GM18517 (cell line): Measurements from ENCODE around the gene TBC1D22A.
"Not testable (repeated sequence)": the region's sequence is repeated elsewhere in the genome, so short reads cannot be mapped to it uniquely, and the experiment has no call there.

Experiments
- ATAC-seq: cut with Tn5 transposase; IDR thresholded peaks from one replicate; pipeline ENCODE4 v1.9.1; 2021; ENCODE audit warnings: mild to moderate bottlenecking, moderate library complexity; ENCODE audit not compliant: unreplicated experiment

TBC1D22A gene

DNA sequence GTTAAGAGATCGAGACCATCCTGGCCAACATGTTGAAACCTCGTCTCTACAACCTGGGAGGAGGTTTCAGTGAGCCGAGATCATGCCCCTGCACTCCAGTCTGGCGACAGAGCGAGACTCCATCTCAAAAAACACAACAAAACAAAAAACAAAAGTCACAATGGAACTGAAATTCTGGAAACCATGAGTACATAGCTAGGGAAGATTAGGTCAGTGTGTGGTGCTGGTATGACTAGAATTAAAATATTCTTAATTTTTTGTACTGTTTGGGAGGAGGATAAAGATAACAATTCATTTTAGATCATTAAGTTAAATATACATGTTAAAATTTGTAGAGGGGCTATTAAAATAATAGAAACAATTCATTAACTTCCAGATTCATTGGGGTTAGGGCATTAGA, 344.4 kb downstream of the TBC1D22A start:
- ATAC-seq, result no peak

DNA sequence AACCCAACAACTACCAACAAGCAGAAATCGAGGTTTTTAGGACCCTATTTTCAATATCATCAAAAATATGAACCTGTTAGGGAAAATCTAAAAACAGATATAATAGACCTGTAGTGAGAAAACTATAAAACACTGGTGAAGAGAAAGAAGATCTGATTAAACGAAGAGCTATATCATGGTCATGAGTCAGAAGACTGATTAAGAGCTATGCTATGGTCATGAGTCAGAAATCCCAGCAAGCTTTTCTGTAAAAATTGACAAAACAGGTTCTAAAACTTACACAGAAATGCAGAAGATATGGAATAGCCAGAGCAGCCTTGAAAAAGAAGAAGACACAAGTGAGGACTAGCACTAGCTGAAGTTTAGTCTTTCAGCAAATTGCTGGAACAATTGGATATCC, 345.0 kb downstream of the TBC1D22A start:
- ATAC-seq, result no peak

DNA sequence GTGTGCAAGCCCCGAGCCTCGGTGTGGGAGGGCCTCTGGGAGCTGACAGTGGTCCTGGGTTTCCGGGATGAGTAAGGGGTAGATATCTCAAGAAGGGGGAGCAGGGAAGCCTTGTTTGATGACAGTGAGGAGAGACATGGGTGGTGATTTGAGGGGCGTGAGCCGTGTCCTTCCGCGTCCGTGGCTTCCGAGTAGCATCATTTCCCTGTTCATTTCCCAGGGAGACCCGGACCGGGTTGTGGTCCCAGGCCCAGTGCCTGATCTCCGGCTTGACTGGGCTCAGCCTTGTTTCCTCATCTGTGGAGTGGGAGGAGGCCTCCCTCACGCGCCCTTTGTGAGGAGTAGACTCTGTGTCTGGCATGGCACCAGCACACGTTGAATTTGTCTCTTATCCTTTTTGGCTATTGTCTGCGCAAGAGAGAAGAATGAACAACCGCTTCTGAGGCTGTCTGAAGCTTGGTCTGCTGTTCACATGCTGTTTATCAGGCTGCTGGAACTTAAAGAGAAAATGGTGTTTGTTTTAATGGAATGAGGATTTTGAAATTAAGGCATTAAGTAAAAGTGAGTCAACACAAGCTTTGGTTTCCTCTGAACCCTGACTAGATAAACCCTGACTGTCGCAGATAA, 348.5 kb downstream of the TBC1D22A start:
- no peak for ATAC-seq

DNA sequence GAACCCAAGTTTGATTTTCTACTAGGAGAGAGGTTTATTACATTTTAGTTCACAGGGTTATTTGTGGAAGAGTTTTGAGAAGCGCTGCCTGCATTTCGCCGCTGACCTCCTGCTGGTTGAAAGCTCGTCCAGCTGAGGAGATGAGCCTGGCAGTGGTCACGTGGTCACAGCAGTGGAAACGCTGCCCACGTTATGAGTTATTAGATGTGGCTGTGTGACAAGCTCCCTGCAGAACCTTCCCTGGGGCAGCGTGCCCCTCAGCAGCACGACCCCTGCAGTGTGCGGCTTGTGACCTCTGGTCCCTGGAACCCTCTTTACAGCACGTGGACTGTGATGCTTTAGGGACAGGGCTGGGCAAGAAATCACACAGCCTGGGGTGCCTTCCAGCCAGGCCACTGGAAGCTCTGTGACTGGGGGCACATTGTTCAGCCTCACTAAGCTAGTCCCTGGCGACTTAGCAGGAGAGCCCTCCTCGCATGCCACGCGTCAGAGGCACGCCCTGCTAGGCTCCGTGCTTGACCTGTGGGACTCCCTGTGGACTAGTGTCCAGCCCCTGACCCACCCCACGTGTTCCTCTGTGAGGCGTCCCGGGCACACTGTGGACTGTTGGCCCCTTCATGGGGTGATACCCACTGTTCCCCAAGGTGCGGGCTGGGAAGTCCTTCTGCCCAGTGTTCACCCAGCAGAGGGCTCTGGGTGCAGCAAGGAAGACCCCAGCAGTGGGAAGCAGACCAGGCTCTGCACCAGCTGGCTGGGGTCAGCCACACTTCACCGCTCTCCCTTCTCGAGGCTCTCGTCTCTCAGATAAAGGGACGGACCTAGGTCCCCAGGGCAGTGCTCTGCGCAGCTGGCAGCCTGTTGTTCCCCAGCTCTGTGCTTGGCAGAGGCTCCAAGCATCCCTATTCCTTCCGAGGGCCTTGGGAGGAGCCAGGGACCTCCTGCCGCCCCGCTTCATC, 349.5 kb downstream of the TBC1D22A start:
- no peak for ATAC-seq

DNA sequence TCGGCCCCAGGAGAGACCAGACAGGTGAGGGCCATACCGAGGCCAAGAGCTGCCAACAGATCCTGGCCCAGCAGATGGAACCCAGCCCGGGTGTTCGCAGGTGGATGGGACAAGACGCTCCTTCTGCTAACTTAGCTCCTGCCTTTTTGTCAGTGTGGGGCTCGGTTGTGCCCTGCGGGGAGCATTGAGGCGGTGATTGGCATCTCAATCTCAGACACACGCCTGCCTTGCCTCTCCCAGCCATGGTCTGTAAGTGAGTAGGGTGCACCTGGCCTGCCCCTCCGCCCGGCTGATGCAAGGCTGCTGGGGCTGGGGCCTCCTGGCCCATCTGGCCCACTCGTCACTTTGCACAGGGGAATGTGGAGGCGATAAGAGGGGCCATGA, 350.1 kb downstream of the TBC1D22A start:
- no peak for ATAC-seq

DNA sequence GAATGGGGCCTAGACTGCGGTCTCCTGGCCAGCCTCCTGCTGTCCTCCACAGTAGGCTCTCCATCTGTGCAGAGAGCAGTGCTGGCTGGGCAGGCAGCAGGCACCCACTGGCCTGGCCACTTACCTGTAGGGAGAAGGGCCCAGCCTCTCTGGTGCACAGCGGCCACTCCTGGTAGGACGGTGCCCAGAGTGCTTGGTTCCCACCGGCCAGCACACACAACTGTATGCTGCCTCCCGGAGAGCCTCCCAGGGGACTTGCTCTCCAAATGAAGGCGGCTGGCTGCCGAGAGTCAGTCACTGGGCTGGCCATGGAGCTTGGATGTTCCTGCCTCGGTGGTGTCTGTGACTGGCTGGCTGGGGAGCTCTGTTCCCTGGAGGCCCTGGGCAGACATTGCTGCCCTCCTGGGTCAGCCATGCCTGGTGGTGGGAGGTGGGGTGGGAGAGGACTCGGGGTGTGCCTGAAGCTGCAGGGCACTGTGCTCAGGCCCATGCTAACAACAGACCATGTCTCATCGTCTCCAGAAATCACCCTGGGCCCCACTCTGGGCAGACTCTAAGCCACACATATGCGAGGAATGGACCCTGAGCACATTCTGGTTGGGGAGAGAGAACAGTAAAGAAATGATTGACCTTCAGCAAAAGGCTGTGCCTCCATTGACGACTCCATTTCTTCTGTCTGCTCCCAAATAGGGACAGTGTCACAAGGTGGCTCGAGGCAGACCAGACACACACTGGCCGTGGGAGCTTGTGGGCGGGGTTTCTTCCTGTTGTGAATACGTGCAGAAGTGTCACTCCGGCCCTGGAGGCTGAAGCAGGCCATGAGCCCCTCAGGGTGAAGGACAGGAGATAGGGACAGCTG, 350.8 kb downstream of the TBC1D22A start:
- ATAC-seq, result no peak

DNA sequence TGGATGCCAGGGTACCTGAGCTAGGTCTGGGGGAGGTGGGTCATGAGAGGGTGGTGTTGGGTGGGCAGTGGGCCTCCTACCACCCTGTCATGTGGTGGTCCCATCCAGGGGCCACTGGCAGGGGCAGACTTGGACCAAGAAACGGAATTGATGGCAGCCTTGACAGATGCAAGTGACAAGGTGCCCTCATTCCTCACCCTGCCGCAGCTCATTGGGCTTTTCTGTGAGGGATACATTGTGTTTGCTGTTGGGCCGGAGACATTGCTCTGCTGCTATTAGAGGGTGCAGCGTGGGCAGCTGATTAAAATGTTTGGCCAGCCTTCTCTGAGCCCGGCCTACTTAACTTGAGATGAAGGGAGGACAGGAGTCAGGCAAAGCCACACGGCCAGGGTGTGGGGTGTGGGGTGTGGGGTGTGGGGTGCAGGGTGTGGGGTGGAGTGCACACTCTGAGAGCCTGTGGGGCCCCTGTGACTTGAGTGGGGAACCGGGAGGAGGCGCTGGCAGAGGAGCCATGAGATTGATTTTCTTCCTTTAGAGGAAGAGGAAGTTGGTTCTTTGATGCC, 351.5 kb downstream of the TBC1D22A start:
- no peak for ATAC-seq

DNA sequence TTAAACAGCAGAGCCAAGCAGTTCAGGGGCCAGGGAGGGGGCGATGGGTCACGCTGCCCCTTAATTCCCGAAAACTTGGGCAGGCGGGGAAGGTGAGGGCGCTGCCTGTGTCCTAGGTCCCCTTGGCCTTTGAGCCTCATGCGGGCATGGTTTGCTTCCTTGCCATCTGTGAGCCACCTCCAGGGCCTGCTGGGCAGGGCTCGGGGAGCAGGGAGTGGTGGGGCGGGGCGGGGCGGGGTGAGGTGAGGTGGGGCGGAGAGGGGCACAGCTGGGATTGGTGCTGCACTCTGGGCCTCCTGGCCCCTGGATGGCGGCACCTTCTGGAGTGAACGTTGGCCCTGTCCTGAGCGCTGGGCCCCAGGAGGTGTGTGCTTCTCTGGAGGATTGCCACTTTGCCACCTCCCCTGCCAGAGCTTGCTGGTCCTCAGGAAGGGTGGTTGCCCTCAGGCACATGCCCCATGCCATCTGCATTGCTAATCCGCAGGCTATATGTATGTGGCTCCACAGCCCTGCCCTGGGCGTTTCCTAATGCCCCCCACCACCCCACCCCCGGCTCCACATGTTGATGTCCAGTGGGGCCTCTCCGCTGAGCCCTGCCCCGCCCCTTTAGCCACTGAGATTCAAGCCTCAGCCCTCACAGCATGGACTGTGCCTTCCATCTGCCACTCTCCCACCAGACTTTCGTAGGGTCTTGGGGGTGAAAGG, 352.5 kb downstream of the TBC1D22A start:
- no peak for ATAC-seq

DNA sequence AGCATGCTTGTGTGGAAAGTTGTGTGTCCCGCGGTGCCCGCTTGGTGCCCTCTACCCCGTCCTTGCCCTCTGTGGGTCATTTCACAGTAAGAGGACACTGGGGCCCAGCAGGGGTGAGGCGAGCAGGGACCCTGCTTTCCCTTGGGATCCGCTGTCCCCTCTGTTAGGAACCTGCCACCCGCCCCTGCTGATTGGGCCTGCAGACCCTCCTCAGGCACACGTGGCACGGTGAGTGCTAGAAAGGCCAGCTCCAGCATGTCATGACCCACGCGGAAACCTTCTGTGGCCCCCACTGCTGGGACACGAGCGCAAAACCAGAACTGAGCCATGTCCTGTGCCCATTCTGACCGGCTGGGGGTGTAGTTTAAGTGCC, 353.1 kb downstream of the TBC1D22A start:
- no peak for ATAC-seq

DNA sequence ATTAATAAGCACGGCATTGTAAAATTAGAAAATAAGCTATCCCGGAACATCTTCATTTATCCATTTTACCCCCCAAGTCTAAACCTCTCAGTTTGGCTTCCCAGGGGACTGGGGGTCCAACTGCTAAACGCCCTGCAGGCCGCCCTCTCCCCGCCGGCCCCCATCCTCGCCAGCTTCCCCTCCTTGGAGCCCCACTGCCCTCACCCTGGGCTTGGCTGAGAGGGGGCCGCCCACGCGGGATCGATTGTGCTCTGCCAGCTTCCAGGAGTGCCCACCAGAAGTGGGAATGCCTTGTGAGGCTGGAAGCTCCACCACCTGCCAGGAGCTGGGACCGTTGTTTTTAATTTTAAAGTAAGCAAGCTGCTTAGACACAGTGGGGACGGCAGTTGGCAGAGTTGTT, 353.5 kb downstream of the TBC1D22A start:
- no peak for ATAC-seq

DNA sequence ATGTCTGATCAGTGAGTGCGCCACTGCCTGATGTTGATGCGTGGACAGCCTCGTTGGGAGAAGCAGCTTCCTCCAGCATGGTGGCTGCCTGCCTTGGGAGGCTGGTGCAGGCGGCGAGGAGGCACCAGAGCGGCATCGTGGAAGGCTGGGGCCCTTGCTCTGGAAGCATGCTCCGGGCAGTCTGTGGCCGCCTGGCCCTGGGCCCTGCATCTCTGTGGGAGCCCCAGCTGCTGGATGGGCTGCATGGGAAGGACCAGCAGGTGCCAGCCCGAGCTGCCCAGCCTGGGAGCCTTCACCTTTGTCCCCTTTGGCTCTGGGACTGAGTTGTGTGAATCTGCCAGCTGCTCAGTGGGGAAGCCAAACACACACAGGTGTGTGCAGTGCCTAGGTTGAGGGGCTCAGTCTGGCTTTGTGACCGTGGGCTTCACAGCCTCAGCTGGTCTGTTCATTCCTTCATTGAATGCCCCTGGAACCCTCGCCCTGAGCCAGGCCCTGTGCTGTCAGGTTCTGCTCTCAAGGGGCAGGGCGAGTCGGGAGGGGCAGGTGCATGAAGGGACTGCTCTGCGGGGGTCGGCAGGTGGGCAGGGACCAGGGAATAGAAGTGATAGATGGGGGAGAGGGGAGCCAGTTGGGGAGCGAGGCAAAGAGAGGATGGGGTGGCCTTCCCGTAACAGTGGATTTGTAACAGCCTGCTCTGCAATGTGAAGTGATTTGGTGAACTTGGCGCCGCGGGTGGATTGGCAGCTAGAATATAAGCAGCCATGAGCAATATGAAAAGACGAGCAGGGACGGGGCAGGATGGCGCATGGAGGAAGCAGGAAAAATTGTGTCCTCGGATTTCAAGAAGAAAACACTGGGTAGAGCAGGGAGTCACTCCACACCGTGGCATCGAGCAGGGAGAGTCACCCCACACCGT, 354.2 kb downstream of the TBC1D22A start:
- ATAC-seq, result no peak

DNA sequence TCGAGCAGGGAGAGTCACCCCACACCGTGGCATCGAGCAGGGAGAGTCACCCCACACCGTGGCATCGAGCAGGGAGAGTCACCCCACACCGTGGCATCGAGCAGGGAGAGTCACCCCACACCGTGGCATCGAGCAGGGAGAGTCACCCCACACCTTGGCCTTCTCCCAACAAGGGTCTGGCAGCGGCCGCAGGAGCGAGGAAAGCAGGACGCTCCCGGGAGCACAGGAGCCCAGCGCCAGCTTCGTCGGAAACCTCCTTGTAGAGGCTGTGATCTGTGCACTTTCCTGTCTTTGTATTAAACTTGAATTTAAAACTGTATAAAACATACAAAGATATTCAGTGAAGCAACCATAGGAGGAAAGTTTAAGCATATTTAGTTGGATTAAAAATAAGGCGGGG, 355.0 kb downstream of the TBC1D22A start:
- ATAC-seq, result not testable (repeated sequence)

DNA sequence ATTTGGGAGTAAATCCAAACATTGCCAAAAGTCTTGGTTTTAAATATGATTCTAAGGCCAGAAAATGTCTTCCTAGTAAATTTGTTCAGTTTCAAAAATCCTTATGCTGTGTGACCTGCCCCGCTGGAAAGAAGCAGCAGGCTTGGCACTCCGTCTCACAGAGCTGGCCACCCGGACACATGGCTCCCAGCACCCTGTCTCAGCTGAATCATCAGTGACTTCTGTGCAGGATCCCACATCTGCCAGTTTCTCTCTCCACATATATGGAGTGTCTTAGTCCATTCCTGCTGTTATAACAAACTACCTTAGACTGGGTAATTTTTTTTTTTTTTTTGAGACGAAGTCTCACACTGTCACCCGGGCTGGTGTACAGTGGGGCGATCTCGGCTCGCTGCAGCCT, 356.7 kb downstream of the TBC1D22A start:
- no peak for ATAC-seq

DNA sequence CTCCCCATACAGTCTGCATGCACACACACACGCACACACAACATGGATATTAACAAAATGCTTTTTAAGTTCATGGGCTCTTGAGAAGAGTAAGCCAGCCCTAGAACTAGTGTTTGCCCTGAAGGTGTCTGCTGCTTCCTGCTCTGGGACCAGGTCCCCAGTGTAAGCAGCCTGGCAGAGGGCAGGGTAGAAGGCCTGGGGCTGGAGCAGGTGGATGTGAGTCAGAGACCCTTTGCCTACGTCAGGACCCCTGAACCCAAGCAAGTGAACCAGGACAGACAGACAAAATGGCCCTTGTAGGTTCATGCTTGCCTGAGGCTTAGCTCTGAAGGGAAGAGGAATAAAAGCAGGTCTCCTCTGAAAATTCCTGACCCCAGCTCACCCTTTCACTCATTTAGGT, 357.9 kb downstream of the TBC1D22A start:
- ATAC-seq, result no peak

DNA sequence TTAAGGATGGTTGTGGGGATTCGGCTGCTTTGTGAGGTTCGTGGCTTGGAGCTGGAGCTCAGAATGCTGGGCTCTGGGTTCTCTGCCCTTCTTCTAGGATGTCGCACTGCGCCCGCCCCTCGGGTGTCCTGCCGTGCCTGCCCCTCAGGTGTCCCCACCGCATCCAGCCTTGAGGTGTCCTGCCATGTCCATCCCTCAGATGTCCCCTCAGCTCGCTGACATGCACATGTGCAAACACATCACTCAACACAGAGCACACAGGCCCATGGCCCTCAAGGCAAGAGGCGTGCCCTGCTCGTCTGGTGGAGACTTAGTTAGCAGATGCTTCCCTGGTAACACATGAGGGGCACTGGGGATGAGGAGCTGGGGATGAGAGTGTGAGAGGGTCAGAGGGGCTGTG, 359.3 kb downstream of the TBC1D22A start:
- no peak for ATAC-seq

DNA sequence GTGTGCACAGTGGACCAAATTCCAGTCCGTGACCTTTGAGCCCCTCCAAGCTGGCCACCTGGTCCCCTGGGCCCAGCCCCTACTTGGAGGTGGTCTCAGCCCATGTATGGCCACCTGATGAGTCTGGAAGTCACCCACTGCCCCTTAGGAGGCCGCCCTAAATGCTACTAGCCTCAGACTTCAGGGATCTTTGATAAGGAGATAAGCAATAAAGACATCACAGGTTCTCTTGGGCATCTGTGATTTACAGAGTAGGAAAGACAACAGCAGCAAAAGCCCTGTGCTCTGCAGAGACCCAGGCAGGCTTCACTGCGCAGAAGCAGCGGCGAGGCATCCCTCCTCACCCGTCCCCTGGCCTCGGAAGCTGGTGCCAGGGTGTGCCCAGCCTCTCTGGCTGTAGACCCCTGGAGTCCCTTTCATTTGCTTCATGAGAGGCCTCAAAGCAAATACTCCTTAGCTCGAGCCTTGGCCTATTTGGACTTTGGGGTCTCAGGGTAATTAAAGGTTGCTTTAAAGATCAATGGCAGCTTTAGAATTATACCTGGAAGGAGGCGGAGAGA, 360.1 kb downstream of the TBC1D22A start:
- ATAC-seq, result no peak

DNA sequence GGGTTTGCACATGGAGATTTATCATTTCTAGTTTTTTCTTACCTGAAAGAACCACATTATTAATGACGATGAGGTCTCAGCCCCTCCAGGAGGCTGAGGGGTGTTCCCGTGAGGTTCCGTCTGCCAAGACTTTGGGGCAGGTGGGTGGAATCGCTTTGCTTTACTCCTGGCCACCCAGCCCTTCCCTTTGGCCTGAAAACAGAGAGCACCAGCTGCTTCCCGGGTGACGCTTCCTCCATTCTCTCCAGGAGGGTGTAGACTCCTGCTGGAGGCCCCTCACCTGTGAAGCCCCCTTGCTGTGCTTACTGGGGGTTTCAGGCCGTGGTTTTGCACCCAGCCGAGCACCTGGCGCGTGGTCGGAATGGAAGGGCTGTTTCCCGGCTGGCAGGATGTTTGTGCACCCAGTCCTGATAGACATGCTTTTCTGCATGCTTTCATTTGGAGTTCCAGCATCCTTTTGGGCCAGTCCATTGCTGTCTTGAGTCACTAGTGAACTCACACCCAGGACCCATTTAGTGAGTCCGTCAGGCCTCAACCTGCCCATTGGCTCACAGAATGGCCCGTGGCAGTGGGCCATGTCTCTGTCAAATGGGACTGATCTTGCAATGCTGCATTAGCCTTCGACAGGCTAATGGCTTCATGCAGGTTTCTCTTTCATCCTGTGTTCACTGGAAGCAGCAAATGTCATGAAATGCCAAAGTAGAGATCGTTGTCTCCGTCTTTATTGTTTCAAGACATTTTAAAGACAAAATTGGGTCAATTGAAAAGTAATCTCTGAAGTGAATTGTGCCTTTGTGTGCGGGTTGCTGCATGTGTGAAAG, 360.8 kb downstream of the TBC1D22A start:
- ATAC-seq, result no peak

DNA sequence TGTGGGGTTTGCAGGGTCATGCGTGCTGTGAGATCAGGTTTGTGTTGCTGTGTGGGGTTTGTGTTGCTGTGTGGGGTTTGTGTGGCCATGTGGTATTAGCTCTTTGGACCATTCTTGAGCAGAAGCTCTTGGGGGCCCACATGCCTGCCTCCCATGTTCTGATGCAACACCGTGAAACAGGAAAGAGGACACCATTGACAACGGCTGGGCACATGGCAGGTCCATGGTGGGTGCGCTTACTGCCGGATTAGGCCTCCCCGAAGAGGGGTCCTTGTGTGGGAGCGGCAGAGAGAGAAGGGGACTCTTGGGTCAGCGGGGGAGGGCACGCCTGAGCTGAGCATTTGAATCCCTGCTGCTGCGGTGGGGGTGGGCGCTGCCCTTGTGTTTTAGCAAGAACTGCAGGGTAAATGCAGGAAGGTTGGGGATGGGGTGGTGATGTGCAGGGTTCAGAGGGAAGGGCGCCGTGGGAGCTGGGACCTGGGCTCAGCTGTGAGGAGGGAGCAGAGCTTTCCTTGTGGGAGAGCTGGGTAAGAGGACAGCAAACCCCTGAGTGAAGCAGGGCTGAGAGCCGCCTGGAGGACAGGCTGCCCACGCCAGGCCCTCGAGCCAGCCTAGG, 361.5 kb downstream of the TBC1D22A start:
- ATAC-seq, result no peak
